HG02943 (cell line): ENCODE data around the gene KMT2C.
"Not testable (repeated sequence)": the region's sequence is repeated elsewhere in the genome, so short reads cannot be mapped to it uniquely, and the experiment has no call there.

Experiments used
- ATAC-seq: cut with Tn5 transposase; IDR thresholded peaks from one replicate; pipeline ENCODE4 v1.9.1; 2021; ENCODE audit warnings: mild to moderate bottlenecking, low read depth, moderate library complexity; ENCODE audit not compliant: unreplicated experiment

Gene KMT2C

DNA sequence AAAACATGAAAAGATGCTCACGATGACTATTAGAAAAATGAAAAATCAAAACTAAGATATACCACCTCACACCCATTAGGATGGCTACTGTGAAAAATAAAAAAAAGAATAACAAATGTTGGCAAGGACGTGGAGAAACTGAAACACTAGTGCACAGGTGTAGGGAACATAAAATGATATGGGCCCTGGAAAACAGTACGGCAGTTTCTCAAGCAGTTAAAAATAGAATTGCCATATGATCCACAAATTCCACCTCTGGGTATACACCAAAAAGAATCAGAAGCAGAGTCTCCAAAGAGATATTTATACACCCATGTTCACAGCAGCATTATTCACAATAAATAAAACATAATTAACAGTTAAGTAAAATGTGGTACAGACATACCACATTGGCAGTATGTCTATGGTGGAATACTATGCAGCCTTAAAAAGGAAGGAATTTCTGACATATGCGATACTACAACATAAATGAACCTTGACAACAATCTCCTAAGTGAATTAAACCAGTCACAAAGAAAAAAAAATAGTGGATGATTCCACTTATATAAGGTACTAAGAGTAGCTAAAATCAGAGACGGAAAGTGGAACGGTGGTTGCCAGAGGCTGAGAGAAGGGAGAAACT lies 69.7 kb downstream of the KMT2C start:
- ATAC-seq = no peak

- ATAC-seq = no peak
These were observed 72.0 kb downstream of the KMT2C start for GRCh38 chr7:152363798-152364197.

- ATAC-seq = no peak
These were observed 73.5 kb downstream of the KMT2C start for GRCh38 chr7:152362128-152362926.

- ATAC-seq = no peak
These were observed 80.2 kb downstream of the KMT2C start for GRCh38 chr7:152355474-152356057.

DNA sequence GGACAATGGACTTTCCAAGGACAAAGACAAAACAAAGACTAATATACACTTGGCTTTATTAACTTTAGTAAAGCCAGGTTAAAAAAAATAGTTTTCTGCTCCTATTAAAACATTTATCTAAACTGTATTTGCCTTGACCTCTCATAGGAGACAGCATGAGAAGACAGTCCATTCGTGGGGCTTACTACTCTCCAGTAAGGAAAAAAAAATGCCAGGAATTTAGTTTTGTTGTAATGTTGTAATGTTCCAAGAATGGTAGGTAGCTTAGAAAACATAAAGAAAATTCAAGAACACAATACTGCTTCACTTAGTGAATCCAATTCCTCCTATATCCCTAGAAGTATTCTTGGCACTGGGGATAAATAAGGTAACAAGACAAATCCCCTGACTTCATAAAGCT lies 81.7 kb downstream of the KMT2C start:
- ATAC-seq = no peak

DNA sequence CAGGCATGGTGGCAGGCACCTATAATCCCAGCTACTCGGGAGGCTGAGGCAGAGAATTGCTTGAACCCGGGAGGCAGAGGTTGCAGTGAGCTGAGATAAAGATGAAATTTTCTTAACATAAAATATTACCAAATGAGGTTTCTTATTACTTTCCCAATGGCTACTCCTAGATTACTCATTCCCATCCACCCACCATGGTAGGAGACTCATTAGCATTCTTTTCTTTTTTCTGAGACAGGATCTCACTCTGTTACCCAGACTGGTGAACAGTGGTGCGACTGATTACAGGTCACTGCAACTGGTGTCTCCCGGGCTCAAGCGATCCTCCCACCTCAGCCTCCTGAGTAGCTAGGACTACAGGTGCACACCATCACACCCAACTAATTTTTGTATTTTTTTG lies 82.5 kb downstream of the KMT2C start:
- not testable (repeated sequence) for ATAC-seq

- not testable (repeated sequence) for ATAC-seq
These were observed 84.1 kb downstream of the KMT2C start for GRCh38 chr7:152351747-152352146.

GRCh38 chr7:152351168-152351567 lies 84.6 kb downstream of the KMT2C start:
- ATAC-seq = no peak

- ATAC-seq = no peak
These were observed 87.9 kb downstream of the KMT2C start for GRCh38 chr7:152347888-152348287.

- ATAC-seq = no peak
These were observed 91.5 kb downstream of the KMT2C start for GRCh38 chr7:152344253-152344652.

DNA sequence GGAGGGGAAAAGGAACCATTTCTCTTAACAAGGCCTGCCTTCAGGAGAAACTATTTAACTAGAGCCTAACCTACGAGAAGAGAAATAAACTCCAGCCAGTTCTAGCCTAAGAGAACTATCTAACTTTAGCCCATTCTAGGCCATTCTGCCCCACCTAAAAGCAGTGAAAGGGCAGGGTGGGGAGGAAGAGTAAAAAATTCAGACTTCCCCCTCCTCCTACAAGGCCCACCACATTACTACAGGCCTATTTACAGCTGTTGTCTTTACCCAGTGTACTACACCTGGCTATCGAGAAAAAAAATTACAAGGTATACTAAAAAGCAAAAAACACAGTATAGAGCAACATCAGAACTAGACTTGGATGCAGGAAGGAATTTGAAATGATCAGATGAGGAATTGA lies 93.0 kb downstream of the KMT2C start:
- no peak for ATAC-seq

- ATAC-seq = no peak
These were observed 93.9 kb downstream of the KMT2C start for GRCh38 chr7:152341914-152342236.

DNA sequence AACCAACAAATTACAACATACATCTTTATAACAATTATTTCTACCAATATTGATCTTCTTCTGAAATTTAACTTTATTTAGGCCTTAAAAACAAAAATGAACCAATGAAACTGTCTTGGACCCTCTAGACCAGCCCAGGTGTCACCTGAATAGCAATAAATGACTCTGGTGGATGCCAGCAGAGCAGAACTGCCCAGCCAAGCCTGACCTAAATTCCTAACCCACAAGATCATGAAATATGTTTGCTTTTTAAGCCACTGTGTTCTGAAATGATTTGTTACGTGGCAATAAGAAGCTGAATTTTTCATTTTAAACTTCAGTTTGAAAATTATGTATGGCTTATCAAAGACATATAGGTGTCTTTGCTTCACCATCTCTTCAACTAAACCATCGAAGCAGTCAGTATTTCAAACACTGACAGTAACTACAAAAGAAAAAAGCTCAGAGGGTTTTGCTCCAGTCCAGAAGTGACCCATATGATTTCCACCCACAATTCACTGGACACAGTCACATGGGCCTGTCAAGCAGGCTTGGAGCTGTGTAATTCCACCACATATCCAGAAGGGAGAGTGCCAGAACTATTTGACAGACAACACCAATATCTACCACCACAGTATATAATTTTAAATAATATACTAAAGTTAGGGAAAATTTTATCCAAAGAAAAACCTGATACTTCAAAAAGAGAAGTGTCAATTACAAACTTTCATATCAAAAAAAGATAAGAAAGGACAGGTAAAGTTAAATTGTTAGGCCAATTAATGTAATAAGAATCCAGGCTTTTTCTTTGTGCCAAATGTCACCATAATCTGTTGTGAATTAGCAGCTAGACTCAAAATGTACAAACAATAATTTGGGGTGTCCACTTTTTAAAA lies 94.5 kb downstream of the KMT2C start:
- ATAC-seq = no peak

DNA sequence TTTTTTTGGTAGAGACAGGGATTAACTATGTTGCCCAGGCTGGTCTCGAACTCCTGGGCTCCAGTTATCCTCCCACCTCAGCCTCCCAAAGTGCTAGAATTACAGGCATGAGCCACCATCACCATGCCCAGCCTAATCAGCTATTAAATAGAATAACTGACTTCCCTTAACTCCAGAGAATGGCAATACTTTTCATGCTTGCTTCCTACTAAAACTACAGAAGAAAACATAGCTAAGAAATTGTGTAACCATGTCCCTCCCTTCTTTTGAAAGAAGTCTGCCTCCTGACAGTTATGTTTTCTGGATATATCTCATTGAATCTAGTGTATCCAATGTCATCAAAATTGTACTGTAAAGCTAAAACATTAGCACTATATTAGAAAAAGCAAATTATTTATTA lies 95.6 kb downstream of the KMT2C start:
- ATAC-seq = no peak

- no peak for ATAC-seq
These were observed 97.2 kb downstream of the KMT2C start for GRCh38 chr7:152338561-152338960.

DNA sequence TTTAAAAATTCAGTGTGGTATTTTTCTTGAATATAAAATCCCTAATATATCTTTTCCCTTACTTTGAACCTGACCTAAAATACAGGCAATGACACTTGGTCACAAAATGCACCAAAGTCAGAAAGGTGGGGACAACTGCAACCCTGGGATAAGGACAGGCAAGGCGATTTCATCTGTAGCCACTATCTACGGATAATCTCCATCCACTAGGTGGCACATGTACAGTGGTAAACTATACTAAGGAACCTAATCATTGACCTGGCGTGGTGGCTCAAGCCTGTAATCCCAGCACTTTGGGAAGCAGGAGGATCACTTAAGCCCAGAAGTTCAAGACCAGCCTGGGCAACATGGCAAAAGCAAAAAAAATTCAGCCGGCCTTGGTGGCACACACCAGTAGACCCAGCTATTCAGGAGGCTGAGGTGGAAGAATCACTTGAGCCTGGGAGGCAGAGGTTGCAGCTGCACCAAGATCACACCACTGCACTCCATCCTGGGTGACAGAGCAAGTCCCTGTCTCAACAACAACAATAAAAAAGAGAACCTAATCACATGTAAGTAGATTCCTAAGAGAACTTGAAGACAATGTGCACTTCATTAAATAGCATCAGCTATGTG lies 98.9 kb downstream of the KMT2C start:
- no peak for ATAC-seq

DNA sequence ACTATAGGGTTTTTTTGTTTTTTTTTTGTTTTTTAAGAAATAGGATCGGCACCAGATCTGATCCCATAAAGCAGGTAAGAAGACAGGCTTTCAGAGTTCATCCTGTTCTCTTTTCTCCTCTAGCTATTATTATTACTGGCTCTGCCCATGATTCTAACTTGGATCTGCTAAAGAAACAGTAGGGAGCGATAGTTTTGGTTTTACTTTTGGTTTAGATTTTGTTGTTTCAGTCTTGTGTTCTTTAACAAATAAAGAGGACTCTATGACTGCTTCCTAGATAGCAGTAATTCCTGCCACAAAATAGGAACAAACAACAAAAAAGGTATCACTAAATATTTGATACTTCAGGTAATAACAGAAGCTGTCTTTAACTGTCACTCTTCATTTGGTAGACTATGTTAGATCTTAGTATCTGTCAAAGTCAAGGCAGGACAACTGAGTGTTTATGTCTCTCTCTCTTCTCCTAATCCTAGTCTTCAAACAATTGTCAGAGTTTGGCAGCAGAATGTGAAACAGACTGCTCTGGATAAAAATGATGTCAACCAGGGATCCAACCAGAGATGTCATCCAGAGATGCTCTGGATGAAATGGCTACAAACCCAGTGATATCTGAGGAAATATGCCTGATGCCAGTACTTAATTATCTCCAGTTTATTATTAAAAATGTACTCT lies 99.8 kb downstream of the KMT2C start:
- no peak for ATAC-seq

DNA sequence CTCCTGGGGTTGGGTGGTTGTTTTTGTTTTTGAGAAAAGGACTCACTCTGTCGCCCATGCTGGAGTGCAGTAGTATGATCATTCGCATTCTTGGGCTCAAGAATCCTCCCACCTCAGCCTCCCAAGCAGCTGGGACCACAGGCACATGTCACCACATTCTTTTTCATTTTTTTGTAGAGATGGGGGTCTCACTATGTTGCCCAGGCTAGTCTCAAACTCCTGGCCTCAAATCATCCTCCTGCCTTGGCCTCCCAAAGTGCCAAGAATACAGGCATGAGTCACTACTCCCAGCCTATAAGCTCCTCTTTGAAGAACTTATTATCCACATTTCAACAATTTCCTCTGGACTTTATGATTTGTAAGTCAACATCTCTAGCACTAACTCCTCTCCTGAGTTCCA lies 102.7 kb downstream of the KMT2C start:
- no peak for ATAC-seq

DNA sequence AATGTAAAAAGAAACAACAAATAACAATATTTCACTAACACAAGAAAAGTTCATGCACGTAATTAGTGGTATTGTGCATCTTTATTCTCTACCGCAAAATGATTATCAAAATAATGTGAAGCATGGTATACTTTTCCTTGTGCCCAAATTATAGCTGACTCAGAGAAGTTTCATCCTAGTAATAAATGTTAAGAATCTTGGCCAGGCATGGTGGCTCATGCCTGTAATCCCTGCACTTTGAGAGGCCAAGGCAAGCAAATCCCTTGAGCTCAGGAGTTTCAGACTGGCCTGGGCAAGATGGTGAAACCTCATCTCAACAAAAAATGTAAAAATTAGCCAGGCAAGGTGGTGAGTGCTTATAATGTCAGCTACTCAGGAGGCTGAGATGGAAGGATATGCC lies 105.0 kb downstream of the KMT2C start:
- no peak for ATAC-seq

DNA sequence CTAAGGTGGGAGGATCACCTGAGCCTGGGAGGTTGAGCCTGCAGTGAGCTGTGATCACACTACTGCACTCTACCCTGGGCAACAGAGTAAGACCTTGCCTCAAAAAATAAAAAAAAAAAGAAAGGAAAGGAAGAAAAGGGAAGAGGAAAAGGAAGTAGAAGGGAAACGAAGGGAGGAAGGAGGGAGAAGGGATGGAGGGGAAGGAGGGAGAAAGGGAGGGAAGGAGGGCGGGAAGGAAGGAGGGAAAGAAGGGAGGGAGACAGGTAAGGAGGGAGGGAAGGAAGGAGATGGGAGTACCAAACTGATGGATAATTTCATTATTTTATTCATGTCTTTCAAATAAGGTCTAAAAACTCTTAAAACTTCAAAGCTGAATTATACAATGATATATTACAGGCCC lies 106.3 kb downstream of the KMT2C start:
- ATAC-seq = no peak
